G401 (cell line): ENCODE results near the gene PDGFA. TPM values are rescaled to one million over a fixed set of nuclear protein-coding genes. Genes with fewer than 3 reads are reported as not detected.
A peak's percentile ranks its signal among the peaks of the same experiment; 100 is the strongest.

ENCODE experiments used
- DNase-seq: peaks from one replicate; pipeline ENCODE4 v3.0.0-alpha.2; 2015; ENCODE audit warnings: low spot score
- in situ Hi-C: cut with HindIII; loops from 2 replicates; pipeline ENCODE4 v1.10.0; 2016; ENCODE audit warnings: low sequenced_read_pairs, mixed read lengths
- total RNA-seq: library from RNA; depleted of rRNA; stranded (reverse); fragments of >200 nt; shearing (Covaris generic); gene quantifications from 2 replicates; pipeline ENCODE4 v1.2.3, GENCODE V29; 2014

Gene PDGFA
- total RNA-seq, 1 experiment from 2014 or later = 0.34 TPM

DNA sequence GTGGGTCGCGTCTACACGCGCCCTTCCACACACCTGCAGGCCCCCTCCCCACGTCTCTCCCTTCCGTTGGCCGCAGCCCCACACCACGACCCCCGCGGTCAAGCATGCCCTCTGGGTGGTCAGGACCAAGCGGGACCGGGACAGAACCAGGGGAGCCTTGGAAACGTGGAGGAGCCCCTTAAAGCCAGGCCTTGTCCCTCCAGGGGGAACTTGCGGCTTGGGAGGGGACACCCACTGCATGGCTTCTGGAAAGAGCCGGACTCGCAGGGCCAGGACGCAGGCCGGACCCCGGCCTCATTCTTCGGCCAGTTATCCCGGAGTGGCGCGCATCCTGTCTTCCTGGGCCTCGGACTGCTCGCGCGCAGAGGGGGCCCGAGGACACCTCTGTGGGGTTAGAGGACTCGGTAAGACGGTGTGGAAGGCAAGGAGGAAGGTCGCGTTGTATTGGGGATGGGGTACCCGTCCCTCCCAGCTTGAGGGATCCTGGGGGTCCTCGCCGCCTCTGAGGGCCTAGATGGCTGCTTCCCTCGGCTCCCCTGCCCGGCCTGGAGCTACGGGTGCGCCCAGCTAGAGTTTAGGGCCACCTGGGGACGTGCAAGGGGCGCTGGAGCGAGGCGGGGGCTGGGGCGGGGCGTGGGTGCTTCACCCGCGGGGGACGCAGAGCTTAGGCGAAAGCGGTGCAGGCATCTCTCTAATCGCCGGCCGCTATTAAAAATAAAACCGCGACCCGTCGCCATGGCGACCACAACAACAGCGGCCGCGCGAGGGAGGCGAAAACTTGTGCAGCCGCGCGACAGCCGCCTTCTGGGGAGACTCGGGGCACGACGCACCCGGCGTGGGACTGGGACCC is 1.8 kb upstream of the PDGFA start:
- DNase-seq = no peak

DNA sequence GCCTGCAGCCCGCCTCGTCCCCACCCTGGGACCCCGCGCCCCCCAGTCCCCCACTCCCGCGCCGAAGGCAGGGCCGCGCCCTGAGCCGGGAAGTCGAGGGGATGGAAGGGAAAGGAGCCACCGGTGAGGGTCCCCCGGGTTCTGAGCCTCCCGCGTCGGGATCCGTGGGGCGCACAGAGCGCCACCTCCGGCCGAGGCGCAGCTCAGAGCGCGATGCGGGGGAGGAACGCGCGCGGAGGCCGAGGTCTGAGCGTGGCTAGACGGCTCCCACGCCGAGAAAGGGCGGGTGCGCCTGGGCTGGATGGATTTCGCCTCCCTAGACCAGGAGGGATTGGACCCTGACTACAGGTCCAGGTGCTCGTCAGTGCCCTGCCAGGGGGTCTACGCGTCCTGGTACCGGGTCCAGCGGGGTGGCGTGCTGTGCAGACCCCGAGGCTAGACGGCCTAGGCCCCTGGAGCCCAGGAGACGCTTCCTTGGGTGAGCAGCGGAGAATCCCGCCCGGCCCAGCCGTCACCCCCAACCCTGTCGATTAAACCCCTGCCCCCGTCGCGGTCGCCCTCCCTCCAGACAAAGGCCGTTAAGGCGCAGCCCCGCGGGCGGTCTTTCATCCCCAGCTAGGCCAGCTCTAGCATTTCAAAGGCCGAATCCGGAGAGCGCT is 986 bp upstream of the PDGFA start:
- in situ Hi-C loops = no loop called here
- no peak for DNase-seq

More for the DNA sequence above, 1.8 kb upstream of the PDGFA start:
- in situ Hi-C loops = no loop called here

DNA sequence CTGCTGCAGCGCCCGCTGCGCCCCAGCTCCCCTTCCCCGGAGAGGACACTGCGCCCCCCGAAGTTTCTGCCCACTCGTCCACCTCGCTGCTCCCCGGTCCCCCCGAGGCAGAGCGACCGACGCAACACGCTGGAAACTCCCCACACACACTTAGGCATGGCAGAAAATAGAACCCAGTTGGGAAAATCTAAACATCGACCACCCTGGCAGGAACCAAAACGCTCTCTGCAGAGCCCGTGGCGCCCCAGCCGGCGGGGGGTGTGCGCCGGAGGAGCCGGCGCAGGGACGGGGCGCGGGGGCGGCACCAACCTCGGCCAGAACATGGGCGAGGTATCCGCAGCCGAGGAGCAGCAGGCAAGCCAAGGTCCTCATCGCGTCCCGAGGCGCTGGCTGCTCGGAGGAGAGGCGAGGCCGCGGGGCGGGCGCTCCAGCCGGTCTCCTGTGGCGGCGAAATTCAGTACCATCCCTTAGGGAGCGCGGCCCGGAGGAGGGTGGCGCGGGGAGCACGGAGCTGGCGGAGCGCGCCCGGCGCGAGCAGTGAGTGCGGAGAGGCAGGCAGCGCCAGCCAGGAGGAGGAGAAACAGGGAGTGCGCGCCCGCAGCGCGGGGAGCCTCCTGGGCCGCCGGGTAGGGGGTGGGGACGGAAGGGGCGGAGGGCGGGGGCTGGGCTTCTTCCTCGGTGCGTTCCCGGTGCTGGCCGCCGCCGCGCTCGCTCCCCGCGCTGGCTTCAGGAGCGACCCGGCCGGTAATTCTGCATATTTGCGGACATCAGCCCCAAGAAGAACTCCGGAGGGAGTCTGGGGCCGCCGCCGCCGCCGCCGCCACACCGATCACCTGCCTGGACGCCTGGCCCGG is 789 bp downstream of the PDGFA start:
- in situ Hi-C loops = no loop called here
- peak; percentile 57 for DNase-seq

DNA sequence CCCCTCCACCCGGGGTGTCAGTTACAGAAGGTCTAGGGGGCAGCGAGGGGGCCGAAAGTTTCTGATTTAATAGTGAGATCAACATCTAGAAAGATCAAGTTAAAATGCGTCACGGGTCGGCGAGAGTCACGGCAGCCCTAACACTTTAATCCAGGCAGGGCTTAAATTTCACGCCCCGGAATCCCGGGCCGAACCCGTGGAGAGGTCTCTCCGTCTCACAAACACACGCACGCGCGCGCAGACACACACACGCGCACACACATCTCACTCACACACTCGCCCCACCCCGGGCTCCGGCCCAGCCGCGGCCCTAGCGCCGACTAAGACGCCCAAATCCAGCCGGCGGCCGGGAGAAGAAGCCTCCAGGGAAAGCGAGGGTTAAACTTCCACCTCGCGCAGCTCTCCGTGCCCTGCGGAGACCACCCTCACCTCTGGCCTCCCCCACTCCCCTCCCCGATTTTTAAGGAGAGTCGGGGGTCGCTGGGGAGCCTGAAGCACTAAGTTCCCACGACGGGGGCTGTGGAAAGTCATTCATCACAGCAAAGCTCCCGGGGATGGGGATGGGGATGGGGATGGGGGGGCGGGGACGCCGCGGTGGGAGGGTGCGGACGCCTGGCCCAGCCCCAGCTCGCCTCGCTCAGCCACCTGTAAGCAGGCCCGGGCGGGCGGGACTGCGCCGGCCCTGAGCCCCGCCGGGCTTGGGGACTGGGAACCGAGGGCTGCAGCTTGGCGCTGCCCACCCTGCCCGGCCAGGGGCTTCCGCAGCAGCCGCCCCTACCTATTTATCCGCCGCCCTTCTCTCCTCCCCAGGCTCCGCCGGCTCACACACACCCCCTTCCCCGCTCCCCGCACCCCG is 1.6 kb downstream of the PDGFA start:
- in situ Hi-C loops = no loop called here
- DNase-seq = peak; percentile 73

DNA sequence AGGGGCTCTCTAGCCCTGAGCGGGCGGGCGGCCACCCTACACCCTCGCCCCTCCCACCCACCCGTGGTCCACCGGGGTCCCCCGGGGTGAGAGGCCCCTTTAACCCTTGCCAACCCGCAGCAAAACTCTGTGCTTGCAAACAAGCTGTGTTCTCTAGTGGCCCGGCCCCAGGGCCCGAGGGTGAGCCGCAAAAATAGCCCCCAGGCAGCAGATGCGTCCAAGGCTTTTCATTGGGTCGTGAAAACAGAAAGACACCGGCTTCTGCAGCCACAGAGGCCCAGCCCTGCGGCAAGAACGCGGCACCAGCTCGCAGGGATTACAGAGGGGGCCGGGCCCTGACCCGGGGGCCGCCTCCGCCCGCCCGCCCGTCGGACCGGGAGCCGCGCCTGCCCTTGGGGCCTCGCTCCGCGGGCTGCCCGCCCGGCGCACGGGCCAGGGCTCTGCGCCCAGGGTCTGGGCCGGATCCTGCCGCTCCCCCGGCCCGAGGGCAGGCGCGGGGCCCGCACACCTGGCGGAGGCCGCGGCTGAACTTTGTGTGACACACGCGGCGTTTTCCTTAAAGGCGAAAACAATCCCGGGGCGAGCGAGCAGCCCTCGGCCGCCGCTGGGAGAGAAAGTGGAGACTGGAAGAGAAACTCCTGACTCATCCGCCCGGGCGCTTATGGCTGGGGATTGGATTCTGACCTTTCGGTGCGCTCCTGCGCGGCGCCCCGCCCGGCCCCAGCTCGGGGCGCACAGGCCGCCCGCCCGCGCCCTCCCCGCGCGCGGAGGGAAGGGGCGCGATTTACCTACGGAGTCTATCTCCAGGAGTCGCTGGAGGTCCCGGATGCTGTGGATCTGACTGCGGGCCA is 2.8 kb downstream of the PDGFA start:
- in situ Hi-C loops = no loop called here
- DNase-seq = no peak

DNA sequence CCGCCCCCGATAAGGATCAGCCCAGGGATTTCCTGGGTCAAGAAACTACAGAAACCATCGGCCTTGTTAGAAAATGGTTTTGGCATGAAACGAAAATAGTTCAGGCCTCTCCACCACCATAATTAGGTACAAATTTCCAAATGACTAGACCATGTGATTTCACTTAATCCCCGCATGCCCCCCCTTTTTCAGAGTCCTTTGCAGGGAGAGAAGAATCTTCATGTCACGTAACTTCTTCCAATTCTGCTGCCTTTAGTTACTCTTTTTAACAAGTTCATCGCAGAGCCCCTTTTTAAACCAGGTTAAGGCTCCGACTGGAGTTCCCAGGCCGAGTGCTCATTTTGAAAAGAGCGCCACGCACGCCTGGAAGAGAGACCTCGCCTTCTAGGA is 3.4 kb downstream of the PDGFA start:
- in situ Hi-C loops = no loop called here
- DNase-seq = no peak

DNA sequence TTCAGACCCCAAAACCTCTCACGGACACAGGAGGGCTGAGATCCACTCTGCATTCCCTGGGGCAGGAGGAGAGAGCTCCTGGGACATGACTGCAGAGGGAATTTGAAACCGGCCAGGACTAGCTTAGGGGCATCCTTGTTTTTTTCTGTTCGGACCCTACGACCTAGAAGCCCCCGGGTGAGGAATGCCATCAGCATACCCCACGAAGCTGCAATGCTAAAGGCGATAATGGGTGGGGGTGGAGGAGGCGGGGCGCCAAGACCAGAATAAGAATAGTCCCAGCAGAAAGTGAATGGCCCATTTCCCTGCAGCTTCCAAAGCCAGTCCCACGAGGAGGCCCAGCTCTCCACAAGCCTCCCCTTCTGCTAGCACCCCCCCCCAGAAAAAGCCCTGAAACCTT is 4.0 kb downstream of the PDGFA start:
- in situ Hi-C loops = no loop called here
- DNase-seq = no peak

DNA sequence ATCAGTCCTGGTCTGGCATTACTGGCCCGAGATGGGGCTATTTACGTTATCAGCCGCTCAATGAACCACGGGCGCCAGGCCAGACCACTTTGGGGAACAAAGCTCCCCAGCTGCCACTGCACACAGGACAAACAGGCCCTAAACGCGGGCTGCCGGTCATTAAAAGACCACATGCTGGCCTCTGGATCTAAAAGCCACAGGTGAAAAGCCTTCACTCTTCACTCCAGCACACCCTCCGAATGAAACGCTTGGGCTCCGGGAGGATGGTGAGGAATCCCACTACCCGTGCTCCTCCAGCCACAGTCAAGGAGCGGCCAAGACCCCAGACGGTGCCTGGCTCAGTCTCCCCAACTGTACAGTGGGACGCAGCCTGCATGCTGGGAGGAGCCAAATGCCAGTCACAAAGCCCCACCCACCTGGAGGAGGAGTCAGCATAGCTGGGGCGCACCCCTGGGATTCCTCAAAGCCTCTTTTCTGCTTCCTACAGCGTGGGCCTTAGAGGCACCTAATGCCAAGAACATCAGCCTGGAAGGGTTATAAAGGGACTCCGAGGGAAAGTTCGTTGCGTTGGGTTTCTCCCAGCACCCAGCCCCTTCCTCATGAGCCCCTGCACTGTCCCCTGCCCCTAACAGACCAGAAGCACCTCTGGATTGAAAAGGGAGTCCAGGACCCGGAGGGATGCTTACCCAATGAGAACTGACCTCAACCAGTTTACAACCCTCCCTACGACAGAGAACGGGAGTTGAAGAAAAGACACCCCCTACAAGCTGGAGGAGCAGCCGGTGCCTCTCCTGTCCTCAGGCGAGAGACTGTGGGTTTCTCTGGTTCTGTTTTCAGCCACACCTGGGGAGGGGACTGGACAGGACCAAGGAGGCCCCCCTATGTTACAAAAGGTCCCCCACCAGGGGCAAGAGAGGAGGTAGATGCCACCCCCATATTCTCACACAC is 4.7 kb downstream of the PDGFA start:
- DNase-seq = no peak
- in situ Hi-C loops = no loop called here

DNA sequence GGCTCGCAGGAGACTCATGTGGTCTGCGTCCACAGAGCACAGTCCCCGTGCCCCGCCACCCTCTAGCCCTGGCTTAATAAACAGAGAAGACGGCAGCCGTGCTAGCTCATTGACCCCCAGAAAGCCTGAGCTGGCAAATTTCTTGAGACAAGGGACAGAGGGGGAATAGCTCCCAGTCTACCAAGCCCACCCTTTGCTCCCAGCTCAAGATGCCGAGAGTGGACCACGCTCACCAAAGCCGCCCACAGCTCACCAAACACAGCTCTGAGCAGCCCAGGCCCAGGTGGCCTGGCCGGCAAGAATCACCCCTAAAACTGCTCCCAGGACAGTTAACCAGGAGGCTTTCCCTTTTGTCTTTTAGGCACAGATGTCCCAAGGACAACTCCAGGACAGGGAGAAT is 5.4 kb downstream of the PDGFA start:
- in situ Hi-C loops = no loop called here
- no peak for DNase-seq

DNA sequence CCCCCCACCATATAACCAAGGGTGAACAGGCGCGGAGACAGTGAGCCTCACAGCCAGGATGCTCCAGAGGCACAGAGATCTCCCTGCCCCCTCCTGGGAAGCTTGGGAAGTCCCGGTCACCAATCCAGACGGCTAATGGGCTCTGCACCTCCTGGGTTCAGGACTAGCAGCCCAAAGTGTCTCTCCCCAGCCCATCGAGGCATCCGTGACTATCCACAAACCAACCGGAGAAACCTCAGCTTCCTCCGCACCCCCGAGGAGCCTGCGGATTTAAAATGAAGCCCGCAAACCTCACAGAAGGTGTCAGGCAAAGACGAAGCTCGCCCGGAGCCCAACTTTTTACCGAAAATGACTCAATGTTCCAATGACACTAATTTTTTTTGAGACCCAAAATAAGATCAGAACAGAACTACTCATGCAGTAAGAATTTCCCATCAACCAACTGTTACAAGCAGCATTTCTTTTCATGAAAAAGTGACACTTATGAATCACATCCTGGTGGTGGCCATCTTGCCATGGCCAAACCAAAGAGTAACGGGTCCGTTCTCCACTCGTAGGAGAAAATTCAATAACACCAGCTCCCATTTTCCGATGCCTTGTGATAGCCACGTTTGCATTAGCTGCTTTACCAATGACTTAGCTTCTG is 6.0 kb downstream of the PDGFA start:
- in situ Hi-C loops = no loop called here
- no peak for DNase-seq

DNA sequence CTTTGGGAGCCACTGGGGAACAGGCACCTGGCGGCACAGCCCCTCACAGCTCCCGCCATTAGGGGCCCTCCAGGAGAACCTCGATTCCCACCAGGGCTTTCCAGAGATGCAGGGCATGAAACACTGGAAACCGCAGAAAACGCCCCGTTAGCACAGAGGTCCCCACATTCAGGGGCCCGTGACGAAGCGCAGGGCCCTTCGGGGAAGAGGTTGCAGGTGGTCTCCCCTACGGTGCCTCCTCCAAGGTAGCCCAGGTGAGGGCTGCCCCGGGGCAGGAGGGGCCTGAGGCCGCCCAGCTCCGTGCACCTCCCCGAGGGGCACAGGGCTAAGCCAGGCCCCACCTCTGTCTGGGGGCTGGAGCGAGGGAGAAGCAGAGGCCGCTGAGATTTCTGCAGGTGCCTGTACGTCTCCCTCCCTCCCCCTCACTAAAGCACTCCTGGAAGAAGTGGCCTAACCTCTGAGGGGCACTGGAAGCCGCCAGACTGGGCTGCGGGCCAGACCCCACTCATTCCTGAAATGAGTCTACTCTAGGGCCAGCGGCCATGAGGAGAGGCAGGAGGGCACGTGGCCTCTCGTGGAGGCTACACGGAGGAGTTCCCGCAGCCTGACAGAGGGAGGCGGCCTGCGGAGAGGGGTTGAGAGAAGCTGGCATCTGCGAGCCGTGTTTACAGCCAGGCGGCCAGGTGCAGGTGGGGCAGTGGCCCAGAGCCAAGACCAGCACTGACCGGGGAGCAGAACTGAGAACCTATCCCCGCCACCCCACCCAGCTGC is 6.9 kb downstream of the PDGFA start:
- DNase-seq = peak; percentile 52
- in situ Hi-C loops = no loop called here

DNA sequence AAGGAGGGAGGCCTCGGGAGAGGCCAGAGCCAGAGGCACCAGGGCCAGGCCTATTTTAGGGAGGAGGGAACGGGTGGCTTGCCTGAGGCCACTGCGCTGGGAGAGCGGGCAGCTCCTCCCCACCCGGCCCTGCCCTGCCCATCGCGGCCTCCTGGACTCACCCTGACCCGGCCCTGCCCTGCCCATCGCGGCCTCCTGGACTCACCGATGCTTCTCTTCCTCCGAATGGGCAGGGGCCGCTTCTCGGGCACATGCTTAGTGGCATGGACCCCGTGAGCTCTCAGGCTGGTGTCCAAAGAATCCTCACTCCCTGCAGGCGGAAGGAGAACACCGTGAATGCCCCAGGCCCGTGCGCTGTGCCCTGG is 7.5 kb downstream of the PDGFA start:
- in situ Hi-C loops = no loop called here
- DNase-seq = no peak

DNA sequence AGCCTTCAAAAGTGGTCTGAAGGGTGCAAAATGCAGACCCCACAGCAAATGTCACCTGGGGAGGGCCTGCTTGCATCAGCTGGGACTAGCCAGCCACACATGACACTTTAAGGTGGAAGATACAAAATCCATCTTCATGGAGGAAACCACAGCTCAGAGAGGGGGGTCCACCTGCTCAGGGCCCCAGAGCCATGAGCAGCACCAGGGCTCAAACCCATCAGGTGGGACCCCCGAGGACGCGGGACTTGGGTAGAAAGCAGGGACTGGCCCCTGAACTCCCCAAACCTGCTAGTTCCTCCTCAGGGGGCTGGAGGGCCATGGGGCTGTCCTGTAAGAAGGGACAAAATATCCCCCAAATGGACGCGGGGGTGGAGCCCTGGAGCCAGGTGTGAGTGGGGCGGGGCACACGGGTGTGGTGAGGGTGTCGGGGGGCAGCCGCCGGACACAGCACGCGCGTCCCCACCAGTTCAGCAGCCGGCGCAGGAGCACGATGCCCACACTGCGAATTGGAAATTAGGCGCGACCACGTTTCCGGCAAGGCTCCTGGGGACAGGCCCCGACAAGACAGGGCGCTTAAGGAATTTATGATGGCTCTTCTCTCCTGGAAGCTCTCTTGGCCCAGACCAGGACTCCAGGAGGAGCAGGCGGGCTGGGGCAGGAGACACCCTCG is 8.0 kb downstream of the PDGFA start:
- no peak for DNase-seq
- in situ Hi-C loops = no loop called here

DNA sequence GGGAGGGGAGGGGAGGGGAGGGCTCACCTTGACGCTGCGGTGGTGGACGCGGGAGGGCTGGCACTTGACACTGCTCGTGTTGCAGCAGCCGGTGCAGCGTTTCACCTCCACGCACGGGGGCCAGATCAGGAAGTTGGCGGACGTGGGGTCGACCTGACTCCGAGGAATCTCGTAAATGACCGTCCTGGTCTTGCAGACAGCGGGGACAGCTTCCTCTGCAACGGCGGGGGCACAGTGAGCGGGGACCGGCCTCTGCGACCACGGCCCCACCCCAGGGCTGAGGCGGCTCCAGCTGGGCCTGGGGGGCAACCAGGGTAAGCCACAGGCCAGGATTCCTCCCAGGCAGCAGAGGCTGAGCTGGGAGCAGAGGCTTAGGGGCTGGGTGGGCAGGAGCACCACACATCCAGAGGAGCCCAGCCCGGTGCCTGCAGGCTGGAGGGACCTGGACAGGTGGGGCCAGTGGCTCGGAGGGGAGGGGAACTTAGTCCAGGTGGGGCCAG is 8.8 kb downstream of the PDGFA start:
- in situ Hi-C loops = no loop called here
- no peak for DNase-seq

DNA sequence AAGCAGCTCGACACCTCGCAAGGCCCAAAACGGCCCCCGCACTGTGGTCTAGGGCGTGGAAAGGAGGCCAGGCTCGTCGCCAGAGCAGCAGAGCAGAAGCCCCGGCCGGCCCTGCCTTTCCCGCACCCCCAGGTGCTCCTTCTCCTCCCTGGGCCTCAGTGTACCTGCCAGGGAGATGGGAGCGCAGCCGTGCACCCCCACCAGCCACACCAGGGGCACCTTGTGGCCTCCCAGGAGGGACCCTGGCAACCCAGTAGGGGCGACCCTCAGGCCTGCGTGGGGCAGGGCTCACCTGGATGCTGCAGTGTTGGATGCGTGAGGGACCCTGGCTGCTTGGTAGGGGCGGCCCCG is 9.5 kb downstream of the PDGFA start:
- DNase-seq = no peak
- in situ Hi-C loops = no loop called here
